GM12892 (cell line): ENCODE measurements around the gene PHAF1.

Experiments
- POLR2A ChIP-seq: IDR thresholded peaks from 2 replicates; pipeline ENCODE4 v1.6.1; 2011; ENCODE audit warnings: low read depth, low read length, control low read depth
- POLR2AphosphoS5 ChIP-seq: IDR thresholded peaks from 2 replicates; pipeline ENCODE4 v1.6.1; 2011; ENCODE audit warnings: low read depth, low read length, control low read depth
- TAF1 ChIP-seq: IDR thresholded peaks from 2 replicates; pipeline ENCODE4 v1.6.1; 2011; ENCODE audit warnings: low read depth, mild to moderate bottlenecking, control low read depth, low read length, borderline replicate concordance

DNA sequence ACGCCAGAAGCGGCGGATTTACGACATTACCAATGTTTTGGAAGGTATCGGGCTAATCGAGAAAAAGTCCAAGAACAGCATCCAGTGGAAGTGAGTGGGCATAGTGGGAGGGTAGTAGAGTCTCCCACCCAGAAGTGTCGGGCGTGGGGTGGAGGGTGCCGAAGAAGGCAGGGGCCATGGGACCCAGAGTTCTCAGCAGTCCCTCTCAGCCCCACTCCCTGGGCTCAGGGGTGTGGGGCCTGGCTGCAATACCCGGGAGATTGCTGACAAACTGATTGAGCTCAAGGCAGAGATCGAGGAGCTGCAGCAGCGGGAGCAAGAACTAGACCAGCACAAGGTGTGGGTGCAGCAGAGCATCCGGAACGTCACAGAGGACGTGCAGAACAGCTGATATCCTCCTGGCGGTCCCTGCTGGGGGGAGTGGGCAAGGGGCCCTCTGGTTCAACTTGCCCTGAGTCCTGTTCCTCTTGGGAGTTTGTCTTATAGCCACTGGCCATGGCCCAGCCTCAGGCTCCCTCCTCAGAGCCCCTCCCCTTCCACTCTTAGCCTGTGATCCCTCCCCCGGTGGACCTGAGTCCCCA, 83.1 kb downstream of the PHAF1 start:
- TF ChIP-seq POLR2A (0 out of 2 replicates have a peak, but pooled peaks have one; percentile 35), TAF1 (no peak), POLR2AphosphoS5 (no peak)
